Colonic mucosa (tissue), 4 donors: ENCODE results near the gene ATRX. TPM values are rescaled to one million over a fixed set of nuclear protein-coding genes. Genes with fewer than 3 reads are reported as not detected.
"Not testable (repeated sequence)": the region's sequence is repeated elsewhere in the genome, so short reads cannot be mapped to it uniquely, and the experiment has no call there.

Source experiments
- DNase-seq: peaks from one replicate; pipeline ENCODE4 v3.0.0-alpha.2; 2020
- H3K27ac ChIP-seq: fragments of 200-600 bp; one replicate; pipeline ENCODE4 v1.8.0; 2021
- H3K27me3 ChIP-seq: fragments of 200-600 bp; one replicate; pipeline ENCODE4 v1.8.0; 2021
- H3K36me3 ChIP-seq: fragments of 200-600 bp; one replicate; pipeline ENCODE4 v1.8.0; 2021
- H3K4me1 ChIP-seq: fragments of 200-600 bp; one replicate; pipeline ENCODE4 v1.8.0; 2021; ENCODE audit warnings: mild to moderate bottlenecking
- H3K4me3 ChIP-seq: fragments of 200-600 bp; one replicate; pipeline ENCODE4 v1.8.0; 2021
- H3K9ac ChIP-seq, 2 donors: one replicate each; pipeline ENCODE4 v1.7.0; 2013; ENCODE audit warnings: control low read depth in 2 of 2, low read depth in 2 of 2, low read length in 2 of 2
- H3K9me3 ChIP-seq: fragments of 200-600 bp; one replicate; pipeline ENCODE4 v1.8.0; 2021
- intact Hi-C: fragments of 100-400 bp; cut with DNase I; formaldehyde crosslinking; loops from one replicate; pipeline ENCODE4 v1.14.1; 2022
- total RNA-seq, 2 donors: library from RNA; stranded (reverse); fragmentation: NEBNext Ultra II Directional in 1 of 2; extraction: Animal tissue kit (Norgen Biotek cat#: 25700) in 1 of 2; gene quantifications; one replicate each; pipeline ENCODE4 v1.2.1, GENCODE V29; 2021
- TF ChIP-seq, protein P1 (sequence below): fragments of 200-600 bp; IDR thresholded peaks from one replicate; pipeline ENCODE4 v1.8.0; 2022; ENCODE audit warnings: antibody characterized with exemption, mild to moderate bottlenecking
- donor health status: healthy.
- donor health status: DM: no; HTN: no; CAD: no.
- donor health status: DM: no; HTN: no; CAD: no.

Gene ATRX
- total RNA-seq, 2 donors from 2014 or later, result 44.2 to 57.0 TPM

DNA sequence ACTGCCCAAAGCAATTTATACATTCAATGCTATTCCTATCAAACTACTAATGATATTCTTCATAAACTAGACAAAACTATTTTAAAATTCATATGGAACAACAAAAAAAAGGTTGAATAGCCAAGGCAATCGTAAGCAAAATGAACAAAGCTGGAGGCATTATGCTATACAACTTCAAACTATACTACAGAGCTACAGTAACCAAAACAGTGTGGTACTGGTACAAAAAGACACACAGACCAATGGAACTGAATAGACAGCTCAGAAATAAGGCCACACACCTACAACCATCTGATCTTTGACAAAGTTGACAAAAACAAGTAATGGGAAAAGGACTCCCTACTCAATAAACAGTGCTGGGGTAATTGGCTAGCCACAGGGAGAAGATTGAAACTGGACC, 271.8 kb downstream of the ATRX start:
- no peaks in the 10 kb centered on the region for H3K27me3 ChIP-seq
- no peak overlapping the region for H3K4me3 ChIP-seq
- H3K4me1 ChIP-seq, result no peaks in the 10 kb centered on the region
- H3K27ac ChIP-seq, result no peak overlapping the region
- no peaks in the 10 kb centered on the region for H3K9me3 ChIP-seq
- intact Hi-C loops, result no loop called here
- no peaks in the 10 kb centered on the region for H3K36me3 ChIP-seq
- no peak for DNase-seq
- no peak overlapping the region for H3K9ac ChIP-seq
- TF ChIP-seq, protein P1, sequence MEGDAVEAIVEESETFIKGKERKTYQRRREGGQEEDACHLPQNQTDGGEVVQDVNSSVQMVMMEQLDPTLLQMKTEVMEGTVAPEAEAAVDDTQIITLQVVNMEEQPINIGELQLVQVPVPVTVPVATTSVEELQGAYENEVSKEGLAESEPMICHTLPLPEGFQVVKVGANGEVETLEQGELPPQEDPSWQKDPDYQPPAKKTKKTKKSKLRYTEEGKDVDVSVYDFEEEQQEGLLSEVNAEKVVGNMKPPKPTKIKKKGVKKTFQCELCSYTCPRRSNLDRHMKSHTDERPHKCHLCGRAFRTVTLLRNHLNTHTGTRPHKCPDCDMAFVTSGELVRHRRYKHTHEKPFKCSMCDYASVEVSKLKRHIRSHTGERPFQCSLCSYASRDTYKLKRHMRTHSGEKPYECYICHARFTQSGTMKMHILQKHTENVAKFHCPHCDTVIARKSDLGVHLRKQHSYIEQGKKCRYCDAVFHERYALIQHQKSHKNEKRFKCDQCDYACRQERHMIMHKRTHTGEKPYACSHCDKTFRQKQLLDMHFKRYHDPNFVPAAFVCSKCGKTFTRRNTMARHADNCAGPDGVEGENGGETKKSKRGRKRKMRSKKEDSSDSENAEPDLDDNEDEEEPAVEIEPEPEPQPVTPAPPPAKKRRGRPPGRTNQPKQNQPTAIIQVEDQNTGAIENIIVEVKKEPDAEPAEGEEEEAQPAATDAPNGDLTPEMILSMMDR, result no peak

- H3K9ac ChIP-seq, result no peak overlapping the region
- H3K27me3 ChIP-seq, result no peaks in the 10 kb centered on the region
- no peak overlapping the region for H3K27ac ChIP-seq
- no peak for DNase-seq
- no peak overlapping the region for H3K4me3 ChIP-seq
- H3K9me3 ChIP-seq, result no peaks in the 10 kb centered on the region
- no peaks in the 10 kb centered on the region for H3K4me1 ChIP-seq
- intact Hi-C loops, result no loop called here
- TF ChIP-seq, protein P1, result no peak
- no peaks in the 10 kb centered on the region for H3K36me3 ChIP-seq
These were observed 276.0 kb downstream of the ATRX start for GRCh38 chrX:77510007-77510406.

- Histone ChIP-seq H3K9ac (no peak overlapping the region), H3K4me1 (no peaks in the 10 kb centered on the region), H3K27me3 (no peaks in the 10 kb centered on the region), H3K4me3 (no peak overlapping the region), H3K36me3 (no peaks in the 10 kb centered on the region), H3K27ac (no peak overlapping the region), H3K9me3 (no peaks in the 10 kb centered on the region)
- TF ChIP-seq, protein P1, result no peak
- intact Hi-C loops, result no loop called here
- no peak for DNase-seq
These were observed 280.8 kb downstream of the ATRX start for GRCh38 chrX:77505227-77505626.

DNA sequence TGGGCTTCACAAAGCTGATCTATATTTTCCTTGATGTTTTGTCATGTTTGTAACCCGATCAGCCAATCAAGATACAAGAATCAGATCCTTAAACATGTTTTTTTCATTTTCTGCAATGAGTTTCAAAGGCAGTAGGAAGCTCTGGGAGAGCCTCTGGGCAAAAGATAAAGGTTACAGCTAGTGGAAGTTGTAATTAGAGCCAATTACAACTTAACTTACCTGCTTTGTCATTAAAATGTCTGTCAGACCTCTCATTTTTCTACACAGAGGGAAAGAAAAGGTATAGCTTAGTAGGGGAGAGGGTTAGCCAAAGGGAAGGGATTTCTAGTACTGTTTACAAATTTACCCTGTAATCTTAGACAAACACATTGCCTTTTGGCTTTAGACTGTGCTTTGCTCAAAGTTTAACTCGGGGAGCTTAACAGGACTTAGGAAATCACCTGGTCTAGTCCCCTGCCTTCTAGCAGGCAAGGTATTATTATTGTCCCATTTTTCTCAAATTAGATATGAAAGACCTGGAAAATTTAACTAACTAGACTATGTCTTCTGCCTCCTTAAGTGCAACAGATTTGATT, 283.0 kb downstream of the ATRX start:
- intact Hi-C loops, result no loop called here
- Histone ChIP-seq H3K27ac (no peak overlapping the region), H3K27me3 (no peaks in the 10 kb centered on the region), H3K4me1 (no peaks in the 10 kb centered on the region), H3K9me3 (no peaks in the 10 kb centered on the region), H3K9ac (no peak overlapping the region), H3K4me3 (no peak overlapping the region), H3K36me3 (no peaks in the 10 kb centered on the region)
- no peak for DNase-seq
- TF ChIP-seq, protein P1, result no peak

- intact Hi-C loops, H3K36me3 ChIP-seq: not testable (repeated sequence)
These were observed 285.9 kb downstream of the ATRX start for GRCh38 chrX:77500164-77500563.

GRCh38 chrX:77493677-77494553, 292.1 kb downstream of the ATRX start:
- Histone ChIP-seq H3K4me3 (no peak overlapping the region), H3K9ac (no peak overlapping the region), H3K27ac (no peak overlapping the region), H3K36me3 (no peaks in the 10 kb centered on the region), H3K9me3 (no peaks in the 10 kb centered on the region), H3K4me1 (no peaks in the 10 kb centered on the region), H3K27me3 (no peaks in the 10 kb centered on the region)
- DNase-seq, result no peak
- intact Hi-C loops, result no loop called here
- TF ChIP-seq, protein P1, result no peak

More at GRCh38 chrX:77500164-77500563, 285.9 kb downstream of the ATRX start:
- H3K4me1 ChIP-seq, H3K9ac ChIP-seq, DNase-seq, H3K27ac ChIP-seq, H3K27me3 ChIP-seq, H3K9me3 ChIP-seq, H3K4me3 ChIP-seq: not testable (repeated sequence)
